ENCODE results near the gene PCDHGA1.

The PCDHGA1 gene

DNA sequence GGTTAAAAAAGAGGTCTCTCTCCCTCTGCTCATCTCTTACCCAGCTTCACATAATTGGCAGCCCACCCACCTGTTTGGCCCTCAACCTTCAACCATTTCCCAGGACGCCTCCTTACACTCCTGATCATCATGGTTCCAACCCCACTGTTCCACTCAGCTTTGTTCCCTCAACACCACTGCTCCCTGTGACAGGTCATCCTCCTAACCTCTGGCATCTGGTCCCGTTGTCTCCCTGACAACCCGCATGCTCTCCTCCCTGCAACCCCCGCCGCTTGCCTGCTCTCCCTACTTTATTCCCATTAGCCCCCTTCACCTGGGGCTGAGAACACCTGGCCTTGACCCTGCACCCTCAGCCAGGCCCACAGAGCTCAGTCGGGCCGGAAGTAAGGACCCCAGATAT is 171.4 kb downstream of the PCDHGA1 start:
- H3K4me3 ChIP-seq (ENCODE audit: low read depth in 1 of 5, low read length in 5 of 5): no peak overlapping the region
- H3K9ac ChIP-seq (ENCODE audit: low read length in 5 of 5): no peak overlapping the region
- no peaks in the 10 kb centered on the region for H3K9me3 ChIP-seq (ENCODE audit: control insufficient read depth in 5 of 5, low read length in 5 of 5)
- H3K27me3 ChIP-seq (ENCODE audit: control insufficient read depth in 5 of 5, insufficient read depth in 4 of 5, low read length in 5 of 5): no peaks in the 10 kb centered on the region
- peaks cover 0 to 4% (median 4%) of the 10 kb centered on the region in 5 donors for H3K4me1 ChIP-seq (ENCODE audit: control insufficient read depth in 5 of 5, insufficient read depth in 5 of 5, low read length in 5 of 5)
- peaks cover 0 to 26% (median 16%) of the 10 kb centered on the region in 5 donors for H3K36me3 ChIP-seq (ENCODE audit: control insufficient read depth in 5 of 5, insufficient read depth in 5 of 5, low read length in 5 of 5)
- no peak overlapping the region for H3K27ac ChIP-seq (ENCODE audit: low read depth, low read length)

DNA sequence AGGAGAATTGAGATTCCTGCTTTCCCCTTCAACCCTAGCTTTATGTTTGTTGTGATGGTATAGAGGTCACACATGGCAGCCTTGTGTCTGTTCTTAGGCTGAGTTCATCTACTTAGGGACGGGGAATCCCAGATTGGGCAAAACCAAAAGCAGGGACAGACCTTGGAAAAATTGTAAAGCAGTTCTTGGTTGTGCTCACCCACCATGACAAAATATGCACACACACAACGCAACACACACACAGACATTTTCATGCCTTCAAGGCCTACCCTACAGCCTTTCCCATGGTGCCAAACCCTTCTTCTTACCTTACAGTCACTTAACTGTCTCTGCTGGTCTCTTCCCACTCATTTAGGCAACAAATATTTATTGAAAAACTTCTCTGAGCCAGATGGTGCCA is 173.4 kb downstream of the PCDHGA1 start:
- peaks cover 0 to 19% (median 12%) of the 10 kb centered on the region in 5 donors for H3K36me3 ChIP-seq (ENCODE audit: control insufficient read depth in 5 of 5, insufficient read depth in 5 of 5, low read length in 5 of 5)
- no peak overlapping the region for H3K27ac ChIP-seq (ENCODE audit: low read depth, low read length)
- H3K27me3 ChIP-seq (ENCODE audit: control insufficient read depth in 5 of 5, insufficient read depth in 4 of 5, low read length in 5 of 5): no peaks in the 10 kb centered on the region
- H3K9ac ChIP-seq (ENCODE audit: low read length in 5 of 5): no peak overlapping the region
- H3K4me3 ChIP-seq (ENCODE audit: low read depth in 1 of 5, low read length in 5 of 5): no peak overlapping the region
- no peaks in the 10 kb centered on the region for H3K9me3 ChIP-seq (ENCODE audit: control insufficient read depth in 5 of 5, low read length in 5 of 5)
- peaks cover 2 to 23% (median 23%) of the 10 kb centered on the region in 5 donors for H3K4me1 ChIP-seq (ENCODE audit: control insufficient read depth in 5 of 5, insufficient read depth in 5 of 5, low read length in 5 of 5)

GRCh38 chr5:141504216-141504615 is 173.9 kb downstream of the PCDHGA1 start:
- H3K4me3 ChIP-seq (ENCODE audit: low read depth in 1 of 5, low read length in 5 of 5): no peak overlapping the region
- H3K27ac ChIP-seq (ENCODE audit: low read depth, low read length): no peak overlapping the region
- no peaks in the 10 kb centered on the region for H3K9me3 ChIP-seq (ENCODE audit: control insufficient read depth in 5 of 5, low read length in 5 of 5)
- H3K9ac ChIP-seq (ENCODE audit: low read length in 5 of 5): no peak overlapping the region
- H3K36me3 ChIP-seq (ENCODE audit: control insufficient read depth in 5 of 5, insufficient read depth in 5 of 5, low read length in 5 of 5): peaks cover 0 to 19% (median 12%) of the 10 kb centered on the region in 5 donors
- no peaks in the 10 kb centered on the region for H3K27me3 ChIP-seq (ENCODE audit: control insufficient read depth in 5 of 5, insufficient read depth in 4 of 5, low read length in 5 of 5)
- H3K4me1 ChIP-seq (ENCODE audit: control insufficient read depth in 5 of 5, insufficient read depth in 5 of 5, low read length in 5 of 5): peaks cover 5 to 28% (median 27%) of the 10 kb centered on the region in 5 donors

DNA sequence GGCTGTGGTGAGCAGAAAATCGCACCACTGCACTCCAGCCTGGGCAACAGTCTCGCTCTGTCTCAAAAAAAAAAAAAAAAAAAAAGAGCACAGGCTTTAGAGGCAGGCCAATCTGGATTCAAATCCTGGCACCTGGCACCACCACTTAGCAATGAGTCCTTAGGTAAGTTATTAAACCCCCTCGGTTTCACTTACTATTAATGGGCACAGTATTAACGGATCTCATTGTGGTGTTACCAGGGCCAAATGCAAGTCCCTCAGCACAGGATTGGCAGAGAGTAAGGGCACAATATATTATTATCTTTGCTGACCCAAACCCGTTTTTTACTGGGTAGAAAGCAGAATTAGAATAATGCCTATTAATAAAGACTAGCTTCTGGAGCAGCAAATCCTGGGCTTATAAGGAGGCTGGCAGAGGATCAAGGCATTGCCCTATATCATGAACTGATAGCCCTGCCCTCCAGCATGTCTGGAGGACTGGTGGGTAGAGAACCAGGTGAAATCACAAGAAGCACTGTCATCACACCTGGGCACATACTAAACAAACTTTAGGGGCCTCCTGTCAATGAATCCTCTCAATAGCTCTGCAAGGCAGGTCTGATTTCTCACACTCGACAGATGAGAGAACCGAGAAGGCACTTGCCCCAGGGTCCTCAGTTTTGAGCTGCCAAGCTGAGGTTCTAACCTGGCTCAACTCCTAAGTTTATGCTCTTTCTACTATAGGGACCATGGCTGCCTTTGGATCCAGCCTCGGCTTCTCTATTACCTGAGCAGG is 176.3 kb downstream of the PCDHGA1 start:
- H3K9me3 ChIP-seq (ENCODE audit: control insufficient read depth in 5 of 5, low read length in 5 of 5): no peaks in the 10 kb centered on the region
- peaks cover 0 to 30% (median 18%) of the 10 kb centered on the region in 5 donors for H3K36me3 ChIP-seq (ENCODE audit: control insufficient read depth in 5 of 5, insufficient read depth in 5 of 5, low read length in 5 of 5)
- peak overlapping the region; percentile 78 for H3K27ac ChIP-seq (ENCODE audit: low read depth, low read length)
- H3K4me1 ChIP-seq (ENCODE audit: control insufficient read depth in 5 of 5, insufficient read depth in 5 of 5, low read length in 5 of 5): peaks cover 7 to 34% (median 34%) of the 10 kb centered on the region in 5 donors
- no peak overlapping the region for H3K4me3 ChIP-seq (ENCODE audit: low read depth in 1 of 5, low read length in 5 of 5)
- H3K9ac ChIP-seq (ENCODE audit: low read length in 5 of 5): peak overlapping the region in 1 of 5 donors; percentile 20
- no peaks in the 10 kb centered on the region for H3K27me3 ChIP-seq (ENCODE audit: control insufficient read depth in 5 of 5, insufficient read depth in 4 of 5, low read length in 5 of 5)

- Histone ChIP-seq H3K4me1 (ENCODE audit: control insufficient read depth in 5 of 5, insufficient read depth in 5 of 5, low read length in 5 of 5) (peaks cover 7 to 40% (median 38%) of the 10 kb centered on the region in 5 donors), H3K4me3 (ENCODE audit: low read depth in 1 of 5, low read length in 5 of 5) (peak overlapping the region in 2 of 5 donors; percentile 31 to 32)
Measured at GRCh38 chr5:141507387-141508091, 177.2 kb downstream of the PCDHGA1 start.

DNA sequence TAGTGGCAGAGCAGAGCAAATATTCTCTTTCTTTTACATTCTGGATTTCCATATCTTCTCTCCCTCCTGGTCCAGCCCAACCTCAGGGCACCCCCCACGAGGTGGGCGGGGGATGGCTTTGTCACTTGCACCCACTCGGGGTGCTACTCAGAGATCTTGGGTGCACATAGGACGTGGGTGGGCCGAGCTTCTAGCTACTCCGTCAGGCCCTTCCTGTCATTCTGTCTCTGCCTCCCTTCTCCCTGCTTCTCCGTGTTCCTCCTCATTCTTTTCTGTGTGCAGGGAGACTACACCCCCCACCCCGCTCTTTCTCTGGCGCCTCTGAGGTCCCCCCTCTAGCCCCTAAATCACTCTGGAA is 178.1 kb downstream of the PCDHGA1 start:
- Histone ChIP-seq H3K36me3 (ENCODE audit: control insufficient read depth in 5 of 5, insufficient read depth in 5 of 5, low read length in 5 of 5) (peaks cover 0 to 36% (median 21%) of the 10 kb centered on the region in 5 donors), H3K4me3 (ENCODE audit: low read depth in 1 of 5, low read length in 5 of 5) (peak overlapping the region in 4 of 5 donors; percentile 16 to 32 (median 28)), H3K27me3 (ENCODE audit: control insufficient read depth in 5 of 5, insufficient read depth in 4 of 5, low read length in 5 of 5) (no peaks in the 10 kb centered on the region), H3K9me3 (ENCODE audit: control insufficient read depth in 5 of 5, low read length in 5 of 5) (no peaks in the 10 kb centered on the region), H3K9ac (ENCODE audit: low read length in 5 of 5) (peak overlapping the region in 1 of 5 donors; percentile 35), H3K27ac (ENCODE audit: low read depth, low read length) (peak overlapping the region; percentile 78), H3K4me1 (ENCODE audit: control insufficient read depth in 5 of 5, insufficient read depth in 5 of 5, low read length in 5 of 5) (peaks cover 7 to 49% (median 47%) of the 10 kb centered on the region in 5 donors)

More at GRCh38 chr5:141507387-141508091, 177.2 kb downstream of the PCDHGA1 start:
- no peaks in the 10 kb centered on the region for H3K9me3 ChIP-seq (ENCODE audit: control insufficient read depth in 5 of 5, low read length in 5 of 5)
- peak overlapping the region; percentile 78 for H3K27ac ChIP-seq (ENCODE audit: low read depth, low read length)
- peaks cover 0 to 36% (median 22%) of the 10 kb centered on the region in 5 donors for H3K36me3 ChIP-seq (ENCODE audit: control insufficient read depth in 5 of 5, insufficient read depth in 5 of 5, low read length in 5 of 5)
- peak overlapping the region in 2 of 5 donors; percentile 35 to 57 for H3K9ac ChIP-seq (ENCODE audit: low read length in 5 of 5)
- H3K27me3 ChIP-seq (ENCODE audit: control insufficient read depth in 5 of 5, insufficient read depth in 4 of 5, low read length in 5 of 5): no peaks in the 10 kb centered on the region

DNA sequence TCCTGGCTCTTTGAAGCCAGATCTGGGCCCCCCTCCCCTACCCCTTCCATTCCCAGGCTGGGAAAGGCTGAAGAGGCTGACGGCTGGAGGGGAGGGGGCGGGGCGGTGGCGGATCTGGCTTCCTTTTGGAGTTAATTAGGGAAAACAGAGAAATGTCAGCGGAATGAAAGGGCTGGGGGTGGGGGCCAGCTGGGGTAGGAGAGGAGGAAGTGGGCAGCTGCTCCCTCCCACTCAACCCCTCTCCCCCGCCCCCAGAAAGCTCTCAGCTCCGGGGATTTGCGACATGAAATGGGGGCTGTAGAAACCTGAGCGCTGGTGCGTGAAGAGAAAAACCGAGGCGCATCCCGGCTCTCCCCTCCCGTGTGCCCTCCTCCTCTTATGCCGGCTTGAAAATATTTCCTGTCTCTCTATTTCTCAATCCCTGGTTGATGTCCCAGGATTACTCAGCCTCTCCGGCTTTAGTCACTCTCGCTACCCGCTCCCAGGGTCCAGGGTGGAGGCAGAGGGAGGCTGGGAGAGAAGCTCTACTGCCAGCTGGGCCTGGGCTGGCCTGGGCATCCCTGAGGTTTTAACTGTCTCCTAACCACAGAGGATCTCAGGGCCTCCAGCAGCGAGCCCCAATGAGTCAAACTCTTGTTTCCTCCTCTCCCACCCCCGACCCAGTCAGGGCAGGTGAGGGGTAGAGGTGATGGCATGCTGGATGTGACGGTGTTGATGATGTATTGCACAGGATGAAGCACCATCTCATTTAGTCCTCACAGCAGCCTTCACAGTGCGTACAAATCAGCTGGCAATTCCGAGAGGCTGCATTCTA is 178.7 kb downstream of the PCDHGA1 start:
- peaks cover 10 to 55% (median 53%) of the 10 kb centered on the region in 5 donors for H3K4me1 ChIP-seq (ENCODE audit: control insufficient read depth in 5 of 5, insufficient read depth in 5 of 5, low read length in 5 of 5)
- no peaks in the 10 kb centered on the region for H3K9me3 ChIP-seq (ENCODE audit: control insufficient read depth in 5 of 5, low read length in 5 of 5)
- H3K4me3 ChIP-seq (ENCODE audit: low read depth in 1 of 5, low read length in 5 of 5): peak overlapping the region in 4 of 5 donors; percentile 16 to 55 (median 26)
- H3K36me3 ChIP-seq (ENCODE audit: control insufficient read depth in 5 of 5, insufficient read depth in 5 of 5, low read length in 5 of 5): peaks cover 0 to 31% (median 21%) of the 10 kb centered on the region in 5 donors
- peak overlapping the region in 1 of 5 donors; percentile 20 for H3K9ac ChIP-seq (ENCODE audit: low read length in 5 of 5)
- H3K27ac ChIP-seq (ENCODE audit: low read depth, low read length): peak overlapping the region; percentile 78
- peaks cover 0 to 5% (median 0%) of the 10 kb centered on the region in 5 donors for H3K27me3 ChIP-seq (ENCODE audit: control insufficient read depth in 5 of 5, insufficient read depth in 4 of 5, low read length in 5 of 5)

GRCh38 chr5:141510160-141510559 is 179.8 kb downstream of the PCDHGA1 start:
- peaks cover 0 to 30% (median 20%) of the 10 kb centered on the region in 5 donors for H3K36me3 ChIP-seq (ENCODE audit: control insufficient read depth in 5 of 5, insufficient read depth in 5 of 5, low read length in 5 of 5)
- H3K27ac ChIP-seq (ENCODE audit: low read depth, low read length): no peak overlapping the region
- peaks cover 12 to 67% (median 61%) of the 10 kb centered on the region in 5 donors for H3K4me1 ChIP-seq (ENCODE audit: control insufficient read depth in 5 of 5, insufficient read depth in 5 of 5, low read length in 5 of 5)
- no peak overlapping the region for H3K9ac ChIP-seq (ENCODE audit: low read length in 5 of 5)
- H3K4me3 ChIP-seq (ENCODE audit: low read depth in 1 of 5, low read length in 5 of 5): no peak overlapping the region
- H3K27me3 ChIP-seq (ENCODE audit: control insufficient read depth in 5 of 5, insufficient read depth in 4 of 5, low read length in 5 of 5): peaks cover 0 to 5% (median 0%) of the 10 kb centered on the region in 5 donors
- H3K9me3 ChIP-seq (ENCODE audit: control insufficient read depth in 5 of 5, low read length in 5 of 5): no peaks in the 10 kb centered on the region

GRCh38 chr5:141510850-141511601 is 180.7 kb downstream of the PCDHGA1 start:
- Histone ChIP-seq H3K36me3 (ENCODE audit: control insufficient read depth in 5 of 5, insufficient read depth in 5 of 5, low read length in 5 of 5) (peaks cover 0 to 25% (median 15%) of the 10 kb centered on the region in 5 donors), H3K4me1 (ENCODE audit: control insufficient read depth in 5 of 5, insufficient read depth in 5 of 5, low read length in 5 of 5) (peaks cover 12 to 74% (median 61%) of the 10 kb centered on the region in 5 donors), H3K9ac (ENCODE audit: low read length in 5 of 5) (no peak overlapping the region), H3K4me3 (ENCODE audit: low read depth in 1 of 5, low read length in 5 of 5) (no peak overlapping the region), H3K9me3 (ENCODE audit: control insufficient read depth in 5 of 5, low read length in 5 of 5) (no peaks in the 10 kb centered on the region), H3K27me3 (ENCODE audit: control insufficient read depth in 5 of 5, insufficient read depth in 4 of 5, low read length in 5 of 5) (peaks cover 0 to 5% (median 0%) of the 10 kb centered on the region in 5 donors), H3K27ac (ENCODE audit: low read depth, low read length) (no peak overlapping the region)

Measured in subcutaneous abdominal adipose tissue (tissue), 5 donors.